Stomach (tissue), 4 donors: ENCODE data around the gene DTNBP1.

Experiments
- POLR2A ChIP-seq, 4 donors: fragments of 450-650 bp; IDR thresholded peaks; one replicate each; pipeline ENCODE4 v1.6.1; 2016; ENCODE audit warnings: antibody characterized with exemption in 4 of 4, control low read depth in 2 of 4, mild to moderate bottlenecking in 1 of 4, moderate library complexity in 1 of 4
- POLR2AphosphoS5 ChIP-seq, 3 donors: sonication (generic); formaldehyde crosslinking; IDR thresholded peaks; one replicate each; pipeline ENCODE4 v1.6.1; 2016; ENCODE audit warnings: antibody characterized with exemption in 3 of 3
- TF ChIP-seq, protein P1 (sequence below), 7 experiments: fragments of 450-650 bp in 4 of 7; fragments of 200-600 bp in 3 of 7; sonication (generic) in 3 of 7; IDR thresholded peaks; one replicate each; pipeline ENCODE4 v1.5.1; 2016 to 2019; ENCODE audit warnings: antibody characterized with exemption in 7 of 7, control low read depth in 2 of 7, mild to moderate bottlenecking in 1 of 7

DNA sequence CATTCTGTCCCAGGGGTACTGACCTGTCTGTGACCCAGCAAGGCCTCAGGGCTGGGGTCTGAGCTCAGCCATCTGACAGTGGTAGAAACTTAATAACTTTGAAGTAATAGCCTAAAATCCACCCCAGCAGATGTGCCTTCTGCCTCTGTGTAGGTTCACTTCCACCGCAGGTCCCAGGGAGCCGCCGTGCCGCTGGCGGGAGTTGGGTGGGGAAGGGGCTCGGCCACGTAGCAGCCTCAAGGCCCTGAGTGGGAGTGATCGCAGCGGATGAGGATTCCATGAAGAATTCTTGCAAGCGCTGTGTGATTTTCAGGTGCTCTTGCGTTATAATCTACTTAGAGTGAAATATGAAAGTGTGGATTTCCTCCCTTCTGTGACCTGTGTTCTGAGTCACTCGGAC lies 163.7 kb downstream of the DTNBP1 start:
- TF ChIP-seq, protein P1, sequence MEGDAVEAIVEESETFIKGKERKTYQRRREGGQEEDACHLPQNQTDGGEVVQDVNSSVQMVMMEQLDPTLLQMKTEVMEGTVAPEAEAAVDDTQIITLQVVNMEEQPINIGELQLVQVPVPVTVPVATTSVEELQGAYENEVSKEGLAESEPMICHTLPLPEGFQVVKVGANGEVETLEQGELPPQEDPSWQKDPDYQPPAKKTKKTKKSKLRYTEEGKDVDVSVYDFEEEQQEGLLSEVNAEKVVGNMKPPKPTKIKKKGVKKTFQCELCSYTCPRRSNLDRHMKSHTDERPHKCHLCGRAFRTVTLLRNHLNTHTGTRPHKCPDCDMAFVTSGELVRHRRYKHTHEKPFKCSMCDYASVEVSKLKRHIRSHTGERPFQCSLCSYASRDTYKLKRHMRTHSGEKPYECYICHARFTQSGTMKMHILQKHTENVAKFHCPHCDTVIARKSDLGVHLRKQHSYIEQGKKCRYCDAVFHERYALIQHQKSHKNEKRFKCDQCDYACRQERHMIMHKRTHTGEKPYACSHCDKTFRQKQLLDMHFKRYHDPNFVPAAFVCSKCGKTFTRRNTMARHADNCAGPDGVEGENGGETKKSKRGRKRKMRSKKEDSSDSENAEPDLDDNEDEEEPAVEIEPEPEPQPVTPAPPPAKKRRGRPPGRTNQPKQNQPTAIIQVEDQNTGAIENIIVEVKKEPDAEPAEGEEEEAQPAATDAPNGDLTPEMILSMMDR (IDR thresholded peaks at IDR 0.05) = no peak
- TF ChIP-seq POLR2A (IDR thresholded peaks at IDR 0.05) = no peak
- no peak for TF ChIP-seq POLR2AphosphoS5 (IDR thresholded peaks at IDR 0.05)
